A549 (cell line): ENCODE measurements around the gene SENP6. TPM values are rescaled to one million over a fixed set of nuclear protein-coding genes. Genes with fewer than 3 reads are reported as not detected.
"Not testable (repeated sequence)": the region's sequence is repeated elsewhere in the genome, so short reads cannot be mapped to it uniquely, and the experiment has no call there.

Source experiments
- ATAC-seq, 2 experiments: fragments of 200-7000 bp in 1 of 2; fragments of >200 bp in 1 of 2; cut with Nextera tagmentation in 1 of 2; cut with Tn5 transposase in 1 of 2; 3 replicates each; pipeline versions ENCODE4 v1.8.0 to v1.9.1; 2018 to 2020; ENCODE audit warnings: mild to moderate bottlenecking in 1 of 2, moderate library complexity in 1 of 2
- CTCF ChIA-PET: fragments of 300-600 bp; sonication (Branson Sonifier 250); formaldehyde crosslinking; extraction: SDS; loops from one replicate; lab custom pipeline; 2021; ENCODE audit warnings: antibody characterized with exemption, inconsistent platforms; lab: Yijun Ruan, JAX
- POLR2A ChIA-PET: fragments of 350-600 bp; formaldehyde crosslinking; extraction: SDS; loops from one replicate; lab custom pipeline; 2021; ENCODE audit warnings: antibody characterized with exemption, inconsistent platforms; lab: Yijun Ruan, JAX
- DNase-seq, 2 experiments: peaks; one replicate each; pipeline versions ENCODE4 v3.0.0 to v3.0.0-alpha.2; 2011 to 2016; ENCODE audit warnings: low read depth in 1 of 2, low spot score in 1 of 2
- FAIRE-seq: peaks from 2 replicates; lab custom pipeline; 2011; peaks lifted over from hg19 to GRCh38; lab: Jason Lieb, UNC
- H3K27ac ChIP-seq, 2 experiments: fragments of >200 bp; sonication (Bioruptor Twin); formaldehyde crosslinking; 3 replicates each; pipeline ENCODE4 v1.5.1; 2016 to 2017
- H3K4me1 ChIP-seq: fragments of >200 bp; sonication (Bioruptor Twin); formaldehyde crosslinking; 3 replicates; pipeline ENCODE4 v1.6.1; 2016
- H3K4me2 ChIP-seq: fragments of >200 bp; sonication (Bioruptor Twin); formaldehyde crosslinking; 3 replicates; pipeline ENCODE4 v1.6.1; 2016
- H3K4me3 ChIP-seq: fragments of >200 bp; sonication (Bioruptor Twin); formaldehyde crosslinking; 3 replicates; pipeline ENCODE4 v1.5.1; 2016
- H3K9me3 ChIP-seq: fragments of >200 bp; sonication (Bioruptor Twin); formaldehyde crosslinking; 3 replicates; pipeline ENCODE4 v1.6.1; 2016
- BHLHE40 ChIP-seq: IDR thresholded peaks from 2 replicates; pipeline ENCODE4 v1.6.1; 2012; ENCODE audit warnings: low read depth, low read length, inconsistent platforms
- CBX8 ChIP-seq: fragments of 200-600 bp; sonication (generic); IDR thresholded peaks from 2 replicates; pipeline ENCODE4 v1.6.1; 2016
- CEBPB ChIP-seq, 2 experiments: fragments of >200 bp in 1 of 2; sonication (Bioruptor Twin) in 1 of 2; formaldehyde crosslinking in 1 of 2; IDR thresholded peaks; 2 replicates each; pipeline ENCODE4 v1.6.1; 2012 to 2016
- JUN ChIP-seq, 2 experiments: fragments of >200 bp; sonication (Bioruptor Twin); formaldehyde crosslinking; IDR thresholded peaks; 2 replicates in 1 of 2; 3 replicates in 1 of 2; pipeline ENCODE4 v1.6.1; 2016 to 2017
- JUNB ChIP-seq: fragments of >200 bp; sonication (Bioruptor Twin); formaldehyde crosslinking; IDR thresholded peaks from 2 replicates; pipeline ENCODE4 v1.6.1; 2016
- MAFK ChIP-seq: fragments of 450-650 bp; IDR thresholded peaks from 2 replicates; pipeline ENCODE4 v1.6.1; 2014; ENCODE audit not compliant: partially characterized antibody
- NPAS2 ChIP-seq: fragments of 250-450 bp; sonication (Bioruptor Pico); IDR thresholded peaks from 2 replicates; pipeline ENCODE4 v1.8.0; 2022; ENCODE audit warnings: mild to moderate bottlenecking, moderate library complexity, borderline replicate concordance
- RAD21 ChIP-seq, 2 experiments: fragments of >200 bp in 1 of 2; sonication (Bioruptor Twin) in 1 of 2; formaldehyde crosslinking in 1 of 2; IDR thresholded peaks in 1 of 2; conservative IDR thresholded peaks in 1 of 2; 2 replicates in 1 of 2; 3 replicates in 1 of 2; pipeline ENCODE4 v1.6.1; 2012 to 2018; ENCODE audit warnings: inconsistent platforms in 1 of 2
- RARB ChIP-seq: fragments of 250-450 bp; sonication (Bioruptor Pico); IDR thresholded peaks from 2 replicates; pipeline ENCODE4 v1.8.0; 2021; ENCODE audit warnings: mild to moderate bottlenecking, moderate library complexity
- RCOR1 ChIP-seq: fragments of 150-350 bp; IDR thresholded peaks from 2 replicates; pipeline ENCODE4 v1.6.1; 2014; ENCODE audit warnings: antibody characterized with exemption, low read length, low read depth
- ZNF302 ChIP-seq: fragments of 250-450 bp; sonication (Bioruptor Pico); IDR thresholded peaks from 2 replicates; pipeline ENCODE4 v1.9.0; 2021; ENCODE audit warnings: inconsistent platforms, mild to moderate bottlenecking, moderate library complexity
- WGBS: methylation state at CpG from one replicate; pipeline ENCODE4 v1.1.6; 2017; ENCODE audit errors: missing lambda C conversion rate; 5-methylcytosine and 5-hydroxymethylcytosine counted together
- polyA plus RNA-seq, 4 experiments: library from polyadenylated mRNA; depleted of rRNA in 3 of 4; stranded (reverse); fragments of >200 nt; fragmentation: RNase III in 1 of 4; extraction: RNeasy Plus Mini Kit Qiagen cat#74134 plus additional on column Dnase treatment in 1 of 4; gene quantifications; 2 replicates in 3 of 4; 3 replicates in 1 of 4; pipeline ENCODE4 v1.2.3, GENCODE V29; 2011 to 2017
- TF ChIP-seq, protein P1 (sequence below): fragments of >200 bp; sonication (Bioruptor Twin); formaldehyde crosslinking; IDR thresholded peaks from 3 replicates; pipeline ENCODE4 v1.6.1; 2016
- TF ChIP-seq, protein P2 (sequence below): fragments of 250-450 bp; sonication (Bioruptor Pico); IDR thresholded peaks from 2 replicates; pipeline ENCODE4 v1.5.0; 2021; ENCODE audit warnings: mild to moderate bottlenecking, moderate library complexity, borderline replicate concordance
- TF ChIP-seq, protein P3 (sequence below): fragments of 200-600 bp; sonication (generic); IDR thresholded peaks from 2 replicates; pipeline ENCODE4 v1.6.1; 2016; ENCODE audit warnings: antibody characterized with exemption, mild to moderate bottlenecking, moderate library complexity
- TF ChIP-seq, protein P4 (sequence below): IDR thresholded peaks from 2 replicates; pipeline ENCODE4 v1.6.1; 2012

Gene SENP6
- polyA plus RNA-seq, 2 of the 4 experiments (the other 2 are of a cell fraction): 29.8 to 59.9 TPM

GRCh38 chr6:75563032-75563431 is 38.6 kb upstream of the SENP6 start:
- 40% methylated on average over 1 of the region's 1 CpG for whole genome bisulfite sequencing

DNA sequence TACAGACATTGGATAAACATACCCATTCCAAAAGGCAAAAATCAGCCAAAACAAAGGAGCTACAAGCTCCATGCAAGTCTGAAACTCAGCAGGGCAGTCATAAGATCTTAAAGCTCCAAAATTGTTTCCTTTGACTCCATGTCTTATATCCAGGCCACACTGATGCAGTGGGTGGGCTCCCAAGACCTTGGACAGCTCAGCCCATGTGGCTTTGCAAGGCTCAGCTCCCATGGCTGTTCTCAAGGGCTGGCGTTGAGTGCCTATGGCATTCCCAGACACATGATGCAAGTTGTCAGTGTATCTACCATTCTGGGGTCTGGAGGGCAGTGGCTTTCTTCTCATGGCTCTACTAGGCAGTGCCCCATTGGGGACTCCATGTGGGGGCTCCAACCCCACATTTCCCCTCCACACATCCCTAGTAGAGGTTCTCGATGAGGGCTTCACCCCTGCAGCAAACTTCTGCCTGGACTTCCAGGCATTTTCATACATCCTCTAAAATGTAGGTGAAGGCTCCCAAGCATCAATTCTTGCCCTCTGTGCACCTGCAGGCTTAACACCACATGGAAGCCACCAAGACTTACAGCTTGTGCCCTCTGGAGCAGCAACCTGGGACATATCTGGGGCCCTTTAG is 35.4 kb upstream of the SENP6 start:
- CTCF ChIA-PET: interaction anchor here (1.1 kb wide), 1 partner anchor 300 kb away, joined by 3 read pairs; no protein-coding TSS in a partner anchor
- FAIRE-seq: no peak
- Histone ChIP-seq H3K27ac (no peak overlapping the region), H3K4me3 (no peak overlapping the region), H3K4me2 (no peak overlapping the region), H3K9me3 (peaks cover 14% of the 10 kb centered on the region), H3K4me1 (no peaks in the 10 kb centered on the region)
- POLR2A ChIA-PET: no interaction called here
- ATAC-seq: no peak
- DNase-seq: no peak
- TF ChIP-seq, protein P1, sequence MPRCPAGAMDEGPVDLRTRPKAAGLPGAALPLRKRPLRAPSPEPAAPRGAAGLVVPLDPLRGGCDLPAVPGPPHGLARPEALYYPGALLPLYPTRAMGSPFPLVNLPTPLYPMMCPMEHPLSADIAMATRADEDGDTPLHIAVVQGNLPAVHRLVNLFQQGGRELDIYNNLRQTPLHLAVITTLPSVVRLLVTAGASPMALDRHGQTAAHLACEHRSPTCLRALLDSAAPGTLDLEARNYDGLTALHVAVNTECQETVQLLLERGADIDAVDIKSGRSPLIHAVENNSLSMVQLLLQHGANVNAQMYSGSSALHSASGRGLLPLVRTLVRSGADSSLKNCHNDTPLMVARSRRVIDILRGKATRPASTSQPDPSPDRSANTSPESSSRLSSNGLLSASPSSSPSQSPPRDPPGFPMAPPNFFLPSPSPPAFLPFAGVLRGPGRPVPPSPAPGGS: no peak
- TF ChIP-seq JUNB (no peak), RARB (no peak), NPAS2 (CRISPR knock-in tag) (no peak)
- 72% methylated on average over 2 of the region's 2 CpGs for WGBS

More at GRCh38 chr6:75563032-75563431, 38.6 kb upstream of the SENP6 start:
- CTCF ChIA-PET: interaction anchor here (0.6 to 2.3 kb wide), 4 partner anchors 9 to 31 kb away, joined by 3 to 7 read pairs (median 3); no protein-coding TSS in a partner anchor
- Histone ChIP-seq H3K4me3 (no peak overlapping the region), H3K27ac (no peak overlapping the region), H3K9me3 (peaks cover 14% of the 10 kb centered on the region), H3K4me1 (no peaks in the 10 kb centered on the region), H3K4me2 (no peak overlapping the region)
- TF ChIP-seq CEBPB (IDR thresholded peaks at IDR 0.05): no peak
- TF ChIP-seq BHLHE40: no peak
- TF ChIP-seq RAD21 (conservative IDR thresholded peaks at IDR 0.05 in 1 of 2, IDR thresholded peaks at IDR 0.05 in 1 of 2): 0 out of 5 replicates have a peak, but pooled peaks of 1 of the 2 experiments have one; percentile 15
- TF ChIP-seq RCOR1: no peak
- TF ChIP-seq JUN (IDR thresholded peaks at IDR 0.05): no peak
- DNase-seq (peak; percentile 21 to 65), FAIRE-seq (no peak), ATAC-seq (peak; percentile 39 to 84; a peak in 4 of 6 replicates)
- POLR2A ChIA-PET: no interaction called here

DNA sequence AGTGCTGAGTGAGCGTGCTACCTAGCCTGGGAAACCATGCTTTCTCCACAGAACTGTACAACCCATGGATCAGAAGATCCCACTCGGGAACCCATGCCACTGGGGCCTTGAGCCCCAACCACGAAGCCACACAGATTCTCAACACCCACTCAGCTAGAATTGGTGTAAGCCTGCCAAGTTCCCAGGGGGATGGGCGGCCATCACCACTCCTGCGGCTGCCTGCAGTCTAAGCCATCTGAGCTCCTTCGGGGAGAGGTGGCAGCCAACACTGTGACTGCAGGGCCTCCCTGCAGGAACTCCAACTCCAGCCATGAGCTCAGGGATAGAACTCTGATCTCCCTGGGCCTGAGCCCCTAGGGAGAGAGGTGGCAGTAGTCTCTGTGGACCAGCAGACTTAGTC is 33.6 kb upstream of the SENP6 start:
- FAIRE-seq (no peak), ATAC-seq (no peak), DNase-seq (no peak)
- ChIA-PET CTCF (no interaction called here), POLR2A (no interaction called here)
- Histone ChIP-seq H3K4me1 (no peaks in the 10 kb centered on the region), H3K4me2 (no peak overlapping the region), H3K27ac (no peak overlapping the region), H3K4me3 (no peak overlapping the region), H3K9me3 (peaks cover 14% of the 10 kb centered on the region)
- TF ChIP-seq CEBPB (IDR thresholded peaks at IDR 0.05): no peak
- TF ChIP-seq, protein P2, sequence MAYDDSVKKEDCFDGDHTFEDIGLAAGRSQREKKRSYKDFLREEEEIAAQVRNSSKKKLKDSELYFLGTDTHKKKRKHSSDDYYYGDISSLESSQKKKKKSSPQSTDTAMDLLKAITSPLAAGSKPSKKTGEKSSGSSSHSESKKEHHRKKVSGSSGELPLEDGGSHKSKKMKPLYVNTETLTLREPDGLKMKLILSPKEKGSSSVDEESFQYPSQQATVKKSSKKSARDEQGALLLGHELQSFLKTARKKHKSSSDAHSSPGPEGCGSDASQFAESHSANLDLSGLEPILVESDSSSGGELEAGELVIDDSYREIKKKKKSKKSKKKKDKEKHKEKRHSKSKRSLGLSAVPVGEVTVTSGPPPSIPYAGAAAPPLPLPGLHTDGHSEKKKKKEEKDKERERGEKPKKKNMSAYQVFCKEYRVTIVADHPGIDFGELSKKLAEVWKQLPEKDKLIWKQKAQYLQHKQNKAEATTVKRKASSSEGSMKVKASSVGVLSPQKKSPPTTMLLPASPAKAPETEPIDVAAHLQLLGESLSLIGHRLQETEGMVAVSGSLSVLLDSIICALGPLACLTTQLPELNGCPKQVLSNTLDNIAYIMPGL (CRISPR knock-in tag): no peak
- WGBS: 45% methylated on average over 2 of the region's 6 CpGs

- Histone ChIP-seq H3K4me2 (no peak overlapping the region), H3K4me1 (no peaks in the 10 kb centered on the region), H3K4me3 (no peak overlapping the region), H3K27ac (no peak overlapping the region), H3K9me3 (peaks cover 14% of the 10 kb centered on the region)
- no peak for TF ChIP-seq CBX8
- TF ChIP-seq ZNF302 (CRISPR knock-in tag): no peak
- TF ChIP-seq, protein P3, sequence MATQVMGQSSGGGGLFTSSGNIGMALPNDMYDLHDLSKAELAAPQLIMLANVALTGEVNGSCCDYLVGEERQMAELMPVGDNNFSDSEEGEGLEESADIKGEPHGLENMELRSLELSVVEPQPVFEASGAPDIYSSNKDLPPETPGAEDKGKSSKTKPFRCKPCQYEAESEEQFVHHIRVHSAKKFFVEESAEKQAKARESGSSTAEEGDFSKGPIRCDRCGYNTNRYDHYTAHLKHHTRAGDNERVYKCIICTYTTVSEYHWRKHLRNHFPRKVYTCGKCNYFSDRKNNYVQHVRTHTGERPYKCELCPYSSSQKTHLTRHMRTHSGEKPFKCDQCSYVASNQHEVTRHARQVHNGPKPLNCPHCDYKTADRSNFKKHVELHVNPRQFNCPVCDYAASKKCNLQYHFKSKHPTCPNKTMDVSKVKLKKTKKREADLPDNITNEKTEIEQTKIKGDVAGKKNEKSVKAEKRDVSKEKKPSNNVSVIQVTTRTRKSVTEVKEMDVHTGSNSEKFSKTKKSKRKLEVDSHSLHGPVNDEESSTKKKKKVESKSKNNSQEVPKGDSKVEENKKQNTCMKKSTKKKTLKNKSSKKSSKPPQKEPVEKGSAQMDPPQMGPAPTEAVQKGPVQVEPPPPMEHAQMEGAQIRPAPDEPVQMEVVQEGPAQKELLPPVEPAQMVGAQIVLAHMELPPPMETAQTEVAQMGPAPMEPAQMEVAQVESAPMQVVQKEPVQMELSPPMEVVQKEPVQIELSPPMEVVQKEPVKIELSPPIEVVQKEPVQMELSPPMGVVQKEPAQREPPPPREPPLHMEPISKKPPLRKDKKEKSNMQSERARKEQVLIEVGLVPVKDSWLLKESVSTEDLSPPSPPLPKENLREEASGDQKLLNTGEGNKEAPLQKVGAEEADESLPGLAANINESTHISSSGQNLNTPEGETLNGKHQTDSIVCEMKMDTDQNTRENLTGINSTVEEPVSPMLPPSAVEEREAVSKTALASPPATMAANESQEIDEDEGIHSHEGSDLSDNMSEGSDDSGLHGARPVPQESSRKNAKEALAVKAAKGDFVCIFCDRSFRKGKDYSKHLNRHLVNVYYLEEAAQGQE: no peak
- TF ChIP-seq, protein P4, sequence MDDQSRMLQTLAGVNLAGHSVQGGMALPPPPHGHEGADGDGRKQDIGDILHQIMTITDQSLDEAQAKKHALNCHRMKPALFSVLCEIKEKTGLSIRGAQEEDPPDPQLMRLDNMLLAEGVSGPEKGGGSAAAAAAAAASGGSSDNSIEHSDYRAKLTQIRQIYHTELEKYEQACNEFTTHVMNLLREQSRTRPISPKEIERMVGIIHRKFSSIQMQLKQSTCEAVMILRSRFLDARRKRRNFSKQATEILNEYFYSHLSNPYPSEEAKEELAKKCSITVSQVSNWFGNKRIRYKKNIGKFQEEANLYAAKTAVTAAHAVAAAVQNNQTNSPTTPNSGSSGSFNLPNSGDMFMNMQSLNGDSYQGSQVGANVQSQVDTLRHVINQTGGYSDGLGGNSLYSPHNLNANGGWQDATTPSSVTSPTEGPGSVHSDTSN: no peak
- TF ChIP-seq MAFK: no peak
- DNase-seq (no peak), ATAC-seq (no peak), FAIRE-seq (no peak)
- ChIA-PET POLR2A (no interaction called here), CTCF (no interaction called here)
- 25% methylated on average over 2 of the region's 3 CpGs for WGBS
Observed at GRCh38 chr6:75568965-75569364, 32.7 kb upstream of the SENP6 start.

- H3K4me3 ChIP-seq, POLR2A ChIA-PET, H3K4me1 ChIP-seq, DNase-seq, H3K27ac ChIP-seq, CTCF ChIA-PET, ATAC-seq, H3K4me2 ChIP-seq, FAIRE-seq: not testable (repeated sequence)
- 72% methylated on average over 6 of the region's 6 CpGs for WGBS
- H3K9me3 ChIP-seq: peaks cover 11% of the 10 kb centered on the region
Observed at GRCh38 chr6:75570671-75571070, 31.0 kb upstream of the SENP6 start.
